Measurements from ENCODE around the gene PAN3. TPM values are rescaled to one million over a fixed set of nuclear protein-coding genes. Genes with fewer than 3 reads are reported as not detected.

The PAN3 gene
- total RNA-seq, 1 donor from 2014 or later: 28.3 TPM

DNA sequence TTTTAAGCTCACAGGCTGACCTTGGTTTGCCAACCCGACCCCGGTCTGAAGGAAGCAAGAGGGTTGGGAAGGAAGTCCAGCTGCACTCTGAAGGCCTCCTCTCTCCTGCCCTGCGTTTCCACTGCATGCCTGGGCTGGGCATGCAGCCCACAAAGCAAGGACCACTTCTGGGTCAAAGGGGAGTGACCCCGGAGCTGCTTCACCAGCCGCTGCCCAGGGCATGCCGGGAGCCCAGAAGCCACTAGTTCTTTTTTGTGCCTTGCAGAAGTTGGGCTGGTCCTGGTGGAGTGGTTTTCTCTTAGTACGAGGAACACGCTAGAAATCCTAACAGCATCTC lies 189.9 kb downstream of the PAN3 start:
- Mint-ChIP-seq H3K36me3 (ENCODE audit: low read depth, unreplicated experiment) (no peaks in the 10 kb centered on the region), H3K4me1 (ENCODE audit: low read depth, unreplicated experiment) (peaks cover 5% of the 10 kb centered on the region), H3K27me3 (ENCODE audit: low read depth, unreplicated experiment) (no peaks in the 10 kb centered on the region), H3K9me3 (ENCODE audit: unreplicated experiment) (peaks cover 2% of the 10 kb centered on the region), H3K4me3 (ENCODE audit: unreplicated experiment) (no peak overlapping the region), H3K27ac (ENCODE audit: unreplicated experiment) (no peak overlapping the region)
- no peak overlapping the region for H3K4me2 ChIP-seq (ENCODE audit: low read length)
- no peaks in the 10 kb centered on the region for H3K79me2 ChIP-seq (ENCODE audit: insufficient read depth, low read length)
- H3K27me3 ChIP-seq (ENCODE audit: insufficient read depth, low read length): no peaks in the 10 kb centered on the region
- no peak overlapping the region for H2AFZ ChIP-seq (ENCODE audit: low read depth, low read length)
- no peak overlapping the region for H3K27ac ChIP-seq (ENCODE audit: low read depth, low read length)
- H3K9ac ChIP-seq (ENCODE audit: low read length): no peak overlapping the region
- H3K36me3 ChIP-seq (ENCODE audit: insufficient read depth, low read length): no peaks in the 10 kb centered on the region
- DNase-seq (ENCODE audit: low read depth): no peak
- TF ChIP-seq CTCF (IDR thresholded peaks at IDR 0.05; ENCODE audit: insufficient read depth, low read depth, low read length): no peak
- TF ChIP-seq EZH2 (IDR thresholded peaks at IDR 0.05; ENCODE audit: insufficient read depth, low read length): no peak
- H3K4me3 ChIP-seq (ENCODE audit: insufficient read depth, low read depth, low read length): no peak overlapping the region
- peaks cover 13% of the 10 kb centered on the region for H3K4me1 ChIP-seq (ENCODE audit: insufficient read depth, low read length)
- FAIRE-seq: no peak
- H3K9me3 ChIP-seq (ENCODE audit: insufficient read depth, low read depth, low read length): no peaks in the 10 kb centered on the region
- no peaks in the 10 kb centered on the region for H4K20me1 ChIP-seq (ENCODE audit: insufficient read depth, low read length)

GRCh38 chr13:28329395-28330158 lies 191.2 kb downstream of the PAN3 start:
- Histone ChIP-seq H2AFZ (ENCODE audit: low read depth, low read length) (peak overlapping the region; percentile 52), H3K9ac (ENCODE audit: low read length) (peak overlapping the region; percentile 44), H3K27ac (ENCODE audit: low read depth, low read length) (peak overlapping the region; percentile 68), H3K36me3 (ENCODE audit: insufficient read depth, low read length) (no peaks in the 10 kb centered on the region), H4K20me1 (ENCODE audit: insufficient read depth, low read length) (no peaks in the 10 kb centered on the region), H3K4me2 (ENCODE audit: low read length) (peak overlapping the region; percentile 50), H3K9me3 (ENCODE audit: insufficient read depth, low read depth, low read length) (no peaks in the 10 kb centered on the region), H3K27me3 (ENCODE audit: insufficient read depth, low read length) (no peaks in the 10 kb centered on the region), H3K4me3 (ENCODE audit: insufficient read depth, low read depth, low read length) (no peak overlapping the region), H3K79me2 (ENCODE audit: insufficient read depth, low read length) (no peaks in the 10 kb centered on the region), H3K4me1 (ENCODE audit: insufficient read depth, low read length) (peaks cover 13% of the 10 kb centered on the region)
- Mint-ChIP-seq H3K27ac (ENCODE audit: unreplicated experiment) (peak overlapping the region; percentile 42), H3K36me3 (ENCODE audit: low read depth, unreplicated experiment) (no peaks in the 10 kb centered on the region), H3K27me3 (ENCODE audit: low read depth, unreplicated experiment) (no peaks in the 10 kb centered on the region), H3K4me1 (ENCODE audit: low read depth, unreplicated experiment) (peaks cover 5% of the 10 kb centered on the region), H3K9me3 (ENCODE audit: unreplicated experiment) (peaks cover 2% of the 10 kb centered on the region), H3K4me3 (ENCODE audit: unreplicated experiment) (no peak overlapping the region)
- FAIRE-seq (peak; percentile 52), DNase-seq (ENCODE audit: low read depth) (peak; percentile 86)
- TF ChIP-seq EZH2 (IDR thresholded peaks at IDR 0.05; ENCODE audit: insufficient read depth, low read length): no peak
- no peak for TF ChIP-seq CTCF (IDR thresholded peaks at IDR 0.05; ENCODE audit: insufficient read depth, low read depth, low read length)

- FAIRE-seq: no peak
Measured at GRCh38 chr13:28333204-28333881, 195.0 kb downstream of the PAN3 start.

More at GRCh38 chr13:28333204-28333881, 195.0 kb downstream of the PAN3 start:
- Histone ChIP-seq H3K27ac (ENCODE audit: low read depth, low read length) (no peak overlapping the region), H3K27me3 (ENCODE audit: insufficient read depth, low read length) (no peaks in the 10 kb centered on the region), H3K79me2 (ENCODE audit: insufficient read depth, low read length) (no peaks in the 10 kb centered on the region), H3K4me3 (ENCODE audit: insufficient read depth, low read depth, low read length) (no peak overlapping the region), H3K9me3 (ENCODE audit: insufficient read depth, low read depth, low read length) (no peaks in the 10 kb centered on the region), H2AFZ (ENCODE audit: low read depth, low read length) (no peak overlapping the region), H3K4me1 (ENCODE audit: insufficient read depth, low read length) (peaks cover 25% of the 10 kb centered on the region), H3K4me2 (ENCODE audit: low read length) (no peak overlapping the region), H3K36me3 (ENCODE audit: insufficient read depth, low read length) (no peaks in the 10 kb centered on the region), H3K9ac (ENCODE audit: low read length) (no peak overlapping the region), H4K20me1 (ENCODE audit: insufficient read depth, low read length) (no peaks in the 10 kb centered on the region)
- peaks cover 17% of the 10 kb centered on the region for H3K4me1 Mint-ChIP-seq (ENCODE audit: low read depth, unreplicated experiment)
- TF ChIP-seq CTCF (IDR thresholded peaks at IDR 0.05; ENCODE audit: insufficient read depth, low read depth, low read length) (no peak), EZH2 (IDR thresholded peaks at IDR 0.05; ENCODE audit: insufficient read depth, low read length) (no peak)
- no peaks in the 10 kb centered on the region for H3K36me3 Mint-ChIP-seq (ENCODE audit: low read depth, unreplicated experiment)
- peaks cover 2% of the 10 kb centered on the region for H3K9me3 Mint-ChIP-seq (ENCODE audit: unreplicated experiment)
- H3K4me3 Mint-ChIP-seq (ENCODE audit: unreplicated experiment): no peak overlapping the region
- H3K27ac Mint-ChIP-seq (ENCODE audit: unreplicated experiment): no peak overlapping the region
- H3K27me3 Mint-ChIP-seq (ENCODE audit: low read depth, unreplicated experiment): no peaks in the 10 kb centered on the region
- DNase-seq (ENCODE audit: low read depth): no peak

Measured in astrocyte (in vitro differentiated cells and primary cell).